ENCODE data around the gene MPPE1. TPM values are rescaled to one million over a fixed set of nuclear protein-coding genes. Genes with fewer than 3 reads are reported as not detected.
"Not testable (repeated sequence)": the region's sequence is repeated elsewhere in the genome, so short reads cannot be mapped to it uniquely, and the experiment has no call there.

MPPE1 gene
- total RNA-seq, 1 experiment from 2014 or later = 37.6 TPM

- Mint-ChIP-seq H3K36me3 (ENCODE audit: insufficient read depth, unreplicated experiment) (peaks cover 9% of the 10 kb centered on the region), H3K27me3 (ENCODE audit: unreplicated experiment) (no peaks in the 10 kb centered on the region), H3K4me3 (ENCODE audit: low read depth, unreplicated experiment) (no peak overlapping the region), H3K4me1 (ENCODE audit: low read depth, unreplicated experiment) (peaks cover 8% of the 10 kb centered on the region), H3K27ac (ENCODE audit: unreplicated experiment) (no peak overlapping the region), H3K9me3 (ENCODE audit: low read depth, unreplicated experiment) (no peaks in the 10 kb centered on the region)
- no peak for DNase-seq
- no TSS peak for BruUV-seq (replicated peaks)
- intact Hi-C loops (cut with micrococcal nuclease; ENCODE audit: unreplicated experiment) = no loop called here
- no peak for TF ChIP-seq CTCF (IDR thresholded peaks at IDR 0.05; ENCODE audit: unreplicated experiment)
- CTCF ChIA-PET = no interaction called here
Measured at GRCh38 chr18:11948852-11949523, 40.9 kb upstream of the MPPE1 start.

- TF ChIP-seq CTCF (IDR thresholded peaks at IDR 0.05; ENCODE audit: unreplicated experiment) = no peak
- CTCF ChIA-PET = interaction anchor here (0.5 to 2.2 kb wide), 8 partner anchors 10 to 408 kb away, joined by 3 to 9 read pairs (median 4); partner anchors contain the start of gene IMPA2
- Mint-ChIP-seq H3K4me3 (ENCODE audit: low read depth, unreplicated experiment) (peak overlapping the region; percentile 78), H3K4me1 (ENCODE audit: low read depth, unreplicated experiment) (peaks cover 8% of the 10 kb centered on the region), H3K9me3 (ENCODE audit: low read depth, unreplicated experiment) (no peaks in the 10 kb centered on the region), H3K36me3 (ENCODE audit: insufficient read depth, unreplicated experiment) (peaks cover 9% of the 10 kb centered on the region), H3K27ac (ENCODE audit: unreplicated experiment) (peak overlapping the region; percentile 97), H3K27me3 (ENCODE audit: unreplicated experiment) (no peaks in the 10 kb centered on the region)
- intact Hi-C loops (cut with micrococcal nuclease; ENCODE audit: unreplicated experiment) = no loop called here
- BruUV-seq (replicated peaks) = TSS peak; percentile 94
- peak; percentile 84 for DNase-seq
Measured at GRCh38 chr18:11947214-11948191, 39.4 kb upstream of the MPPE1 start.

- Mint-ChIP-seq H3K27me3 (ENCODE audit: unreplicated experiment) (no peaks in the 10 kb centered on the region), H3K4me1 (ENCODE audit: low read depth, unreplicated experiment) (peaks cover 8% of the 10 kb centered on the region), H3K9me3 (ENCODE audit: low read depth, unreplicated experiment) (no peaks in the 10 kb centered on the region), H3K27ac (ENCODE audit: unreplicated experiment) (peak overlapping the region; percentile 97), H3K4me3 (ENCODE audit: low read depth, unreplicated experiment) (peak overlapping the region; percentile 78), H3K36me3 (ENCODE audit: insufficient read depth, unreplicated experiment) (peaks cover 9% of the 10 kb centered on the region)
- CTCF ChIA-PET = interaction anchor here (0.5 to 2.2 kb wide), 7 partner anchors 9 to 217 kb away, joined by 3 to 9 read pairs (median 3); partner anchors contain the start of gene IMPA2
- BruUV-seq (replicated peaks) = TSS peak; percentile 77
- intact Hi-C loops (cut with micrococcal nuclease; ENCODE audit: unreplicated experiment) = no loop called here
- DNase-seq = no peak
- TF ChIP-seq CTCF (IDR thresholded peaks at IDR 0.05; ENCODE audit: unreplicated experiment) = no peak
Measured at GRCh38 chr18:11946756-11947155, 38.6 kb upstream of the MPPE1 start.

GRCh38 chr18:11945834-11946659 lies 37.9 kb upstream of the MPPE1 start:
- DNase-seq = peak; percentile 9
- intact Hi-C loops (cut with micrococcal nuclease; ENCODE audit: unreplicated experiment); H3K4me1 Mint-ChIP-seq (ENCODE audit: low read depth, unreplicated experiment); BruUV-seq (replicated peaks); H3K36me3 Mint-ChIP-seq (ENCODE audit: insufficient read depth, unreplicated experiment); H3K27ac Mint-ChIP-seq (ENCODE audit: unreplicated experiment); H3K4me3 Mint-ChIP-seq (ENCODE audit: low read depth, unreplicated experiment); H3K27me3 Mint-ChIP-seq (ENCODE audit: unreplicated experiment); H3K9me3 Mint-ChIP-seq (ENCODE audit: low read depth, unreplicated experiment): not testable (repeated sequence)
- CTCF ChIA-PET = interaction anchor here (1.9 to 2.2 kb wide), 2 partner anchors 8 to 49 kb away, joined by 7 to 9 read pairs; no protein-coding TSS in a partner anchor
